Gastroesophageal sphincter (tissue), 4 donors: ENCODE measurements around the gene LRIT1. TPM values are rescaled to one million over a fixed set of nuclear protein-coding genes. Genes with fewer than 3 reads are reported as not detected.

ENCODE experiments used
- ATAC-seq: fragments of 150-250 bp; one replicate; pipeline ENCODE4 v1.9.1; 2016; ENCODE audit warnings: mild to moderate bottlenecking, moderate library complexity
- H3K27ac ChIP-seq, 4 donors: fragments of 200-600 bp; sonication (generic) in 3 of 4; 1 replicate in 3 of 4; 2 replicates in 1 of 4; pipeline ENCODE4 v1.5.1; 2016 to 2019
- H3K27me3 ChIP-seq: fragments of 200-600 bp; sonication (generic); one replicate; pipeline ENCODE4 v1.5.1; 2019
- H3K36me3 ChIP-seq, 2 donors: fragments of 200-600 bp; sonication (generic); one replicate each; pipeline ENCODE4 v1.5.1; 2019; ENCODE audit warnings: control low read depth in 1 of 2
- H3K4me1 ChIP-seq, 3 donors: fragments of 200-600 bp; sonication (generic); 1 replicate in 2 of 3; 2 replicates in 1 of 3; pipeline ENCODE4 v1.5.1; 2016 to 2019; ENCODE audit warnings: control low read depth in 2 of 3
- H3K4me3 ChIP-seq, 2 donors: fragments of 200-600 bp; sonication (generic); one replicate each; pipeline ENCODE4 v1.5.1; 2019; ENCODE audit warnings: mild to moderate bottlenecking in 1 of 2, moderate library complexity in 1 of 2
- H3K9me3 ChIP-seq, 3 donors: fragments of 200-600 bp; sonication (generic); one replicate each; pipeline ENCODE4 v1.5.1; 2017 to 2019; ENCODE audit warnings: control low read depth in 2 of 3
- CTCF ChIP-seq, 4 experiments: fragments of 200-600 bp in 2 of 4; fragments of 450-650 bp in 2 of 4; sonication (generic) in 1 of 4; IDR thresholded peaks; one replicate each; pipeline ENCODE4 v1.5.1; 2017 to 2019; ENCODE audit warnings: antibody characterized with exemption in 4 of 4, mild to moderate bottlenecking in 2 of 4, moderate library complexity in 2 of 4
- EP300 ChIP-seq: sonication (generic); formaldehyde crosslinking; IDR thresholded peaks from one replicate; pipeline ENCODE4 v1.6.1; 2017; ENCODE audit warnings: antibody characterized with exemption, mild to moderate bottlenecking
- POLR2A ChIP-seq, 2 donors: fragments of 450-650 bp; IDR thresholded peaks; one replicate each; pipeline ENCODE4 v1.6.1; 2017; ENCODE audit warnings: antibody characterized with exemption in 2 of 2, mild to moderate bottlenecking in 2 of 2, moderate library complexity in 1 of 2
- POLR2AphosphoS5 ChIP-seq: sonication (generic); formaldehyde crosslinking; IDR thresholded peaks from one replicate; pipeline ENCODE4 v1.6.1; 2017; ENCODE audit warnings: antibody characterized with exemption
- WGBS, 2 donors: methylation state at CpG; one replicate each; pipeline ENCODE4 v1.1.5; 2018; ENCODE audit warnings: low coverage in 1 of 2; 5-methylcytosine and 5-hydroxymethylcytosine counted together
- total RNA-seq, 4 donors: library from RNA; depleted of rRNA; stranded (reverse); fragments of >200 nt; gene quantifications; one replicate each; pipeline ENCODE4 v1.1.0, GENCODE V29; 2016

The LRIT1 gene
- total RNA-seq, 4 donors from 2014 or later, result 0.12 TPM; not detected in 3

GRCh38 chr10:84214612-84215235 is 26.6 kb downstream of the LRIT1 start:
- Histone ChIP-seq H3K4me1 (no peaks in the 10 kb centered on the region), H3K27ac (no peak overlapping the region), H3K4me3 (no peak overlapping the region), H3K36me3 (no peaks in the 10 kb centered on the region), H3K9me3 (no peaks in the 10 kb centered on the region), H3K27me3 (peaks cover 31% of the 10 kb centered on the region)
- 14 to 43% methylated on average over 1 to 6 of the region's 12 CpGs for WGBS, 2 donors
- TF ChIP-seq EP300 (no peak), CTCF (IDR thresholded peaks at IDR 0.05) (no peak), POLR2A (IDR thresholded peaks at IDR 0.05) (no peak), POLR2AphosphoS5 (no peak)
- no peak for ATAC-seq

- no peaks in the 10 kb centered on the region for H3K9me3 ChIP-seq
These were observed 27.2 kb downstream of the LRIT1 start for GRCh38 chr10:84214046-84214572.

DNA sequence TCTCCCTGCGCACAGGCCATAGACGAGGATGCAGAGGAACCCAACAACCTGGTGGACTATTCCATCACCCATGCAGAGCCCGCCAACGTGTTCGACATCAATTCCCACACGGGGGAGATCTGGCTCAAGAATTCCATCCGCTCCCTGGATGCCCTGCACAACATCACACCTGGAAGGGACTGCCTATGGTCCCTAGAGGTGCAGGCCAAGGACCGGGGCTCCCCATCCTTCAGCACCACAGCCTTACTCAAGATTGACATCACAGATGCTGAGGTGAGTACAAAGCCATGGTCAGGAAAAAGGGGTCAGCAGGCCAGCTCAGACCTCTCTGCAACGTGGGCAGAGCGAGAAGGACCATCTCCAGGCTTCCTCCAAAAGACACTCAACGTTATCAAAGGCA is 28.3 kb downstream of the LRIT1 start:
- TF ChIP-seq EP300 (no peak), POLR2A (IDR thresholded peaks at IDR 0.05) (no peak), POLR2AphosphoS5 (no peak)
- no peak for ATAC-seq
- no peak overlapping the region for H3K4me3 ChIP-seq
- H3K36me3 ChIP-seq, result no peaks in the 10 kb centered on the region
- H3K4me1 ChIP-seq, result no peaks in the 10 kb centered on the region
- H3K27me3 ChIP-seq, result peaks cover 28% of the 10 kb centered on the region
- no peak overlapping the region for H3K27ac ChIP-seq
- H3K9me3 ChIP-seq, result no peaks in the 10 kb centered on the region
- 88% methylated on average over 8 of the region's 11 CpGs; no CpG with 5 or more reads in 1 of the 2 donors for WGBS, 2 donors

More at GRCh38 chr10:84214046-84214572, 27.2 kb downstream of the LRIT1 start:
- 55% methylated on average over 3 of the region's 25 CpGs; no CpG with 5 or more reads in 1 of the 2 donors for WGBS, 2 donors
- Histone ChIP-seq H3K4me3 (no peak overlapping the region), H3K27ac (no peak overlapping the region), H3K27me3 (peaks cover 28% of the 10 kb centered on the region), H3K36me3 (no peaks in the 10 kb centered on the region), H3K4me1 (no peaks in the 10 kb centered on the region)
- no peak for ATAC-seq
- TF ChIP-seq POLR2A (IDR thresholded peaks at IDR 0.05) (no peak), CTCF (IDR thresholded peaks at IDR 0.05) (no peak), POLR2AphosphoS5 (no peak), EP300 (no peak)

DNA sequence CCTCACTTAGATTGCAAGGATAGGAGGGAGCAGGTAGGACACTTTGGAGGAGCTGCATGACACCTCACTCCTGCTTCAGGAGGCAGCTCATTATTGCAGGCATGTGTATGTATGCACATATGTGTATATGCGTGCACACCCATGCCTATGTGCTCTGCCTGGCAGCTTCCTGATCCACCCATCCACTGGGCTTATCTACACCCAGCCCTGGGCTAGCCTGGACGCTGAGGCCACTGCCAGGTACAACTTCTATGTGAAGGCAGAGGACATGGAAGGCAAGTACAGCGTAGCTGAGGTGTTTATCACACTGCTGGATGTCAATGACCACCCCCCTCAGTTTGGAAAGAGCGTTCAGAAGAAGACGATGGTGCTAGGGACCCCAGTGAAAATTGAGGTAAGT is 29.3 kb downstream of the LRIT1 start:
- Histone ChIP-seq H3K4me3 (no peak overlapping the region), H3K27ac (no peak overlapping the region), H3K9me3 (no peaks in the 10 kb centered on the region), H3K27me3 (peaks cover 35% of the 10 kb centered on the region), H3K36me3 (no peaks in the 10 kb centered on the region), H3K4me1 (no peaks in the 10 kb centered on the region)
- TF ChIP-seq POLR2A (IDR thresholded peaks at IDR 0.05) (no peak), CTCF (IDR thresholded peaks at IDR 0.05) (no peak), POLR2AphosphoS5 (no peak), EP300 (no peak)
- ATAC-seq, result no peak
- 51 to 83% methylated on average over 1 to 4 of the region's 5 CpGs for WGBS, 2 donors

- no peak for ATAC-seq
- no peak overlapping the region for H3K4me3 ChIP-seq
- no peak for TF ChIP-seq CTCF (IDR thresholded peaks at IDR 0.05)
- no peak for TF ChIP-seq POLR2A (IDR thresholded peaks at IDR 0.05)
- TF ChIP-seq EP300, result no peak
- TF ChIP-seq POLR2AphosphoS5, result no peak
- WGBS, 2 donors, result no CpG with 5 or more reads among the region's 2 CpGs
- peaks cover 38% of the 10 kb centered on the region for H3K27me3 ChIP-seq
- no peak overlapping the region for H3K27ac ChIP-seq
- H3K9me3 ChIP-seq, result no peaks in the 10 kb centered on the region
- H3K4me1 ChIP-seq, result no peaks in the 10 kb centered on the region
- no peaks in the 10 kb centered on the region for H3K36me3 ChIP-seq
These were observed 29.8 kb downstream of the LRIT1 start for GRCh38 chr10:84211566-84211965.
